ENCODE data around the gene ITGAV. TPM values are rescaled to one million over a fixed set of nuclear protein-coding genes. Genes with fewer than 3 reads are reported as not detected.
A peak's percentile ranks its signal among the peaks of the same experiment; 100 is the strongest.

Gene ITGAV
- polyA plus RNA-seq, 4 donors, result 65.9 to 77.8 (median 70.5) TPM

DNA sequence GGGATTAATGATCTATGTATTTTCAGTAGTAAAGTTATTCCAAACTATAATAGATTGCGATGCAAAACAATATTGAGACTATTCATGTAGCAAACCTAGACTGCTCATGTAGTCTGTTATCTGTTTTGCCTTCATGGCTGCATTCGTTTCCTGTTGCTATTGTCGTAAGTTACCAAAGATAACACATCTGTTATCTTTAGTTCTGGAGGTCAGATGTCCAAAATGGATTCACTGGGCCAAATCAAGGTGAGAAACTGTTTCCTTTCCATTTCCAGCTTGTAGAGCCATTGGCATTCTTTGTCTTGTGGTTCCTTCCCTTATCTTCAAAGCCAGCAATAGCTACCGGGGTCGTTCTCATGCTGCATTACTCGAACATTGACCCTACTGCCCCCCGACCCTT lies 20.9 kb downstream of the ITGAV start:
- no peak for DNase-seq (ENCODE audit: low read depth in 4 of 4, low spot score in 3 of 4)

GRCh38 chr2:186611526-186611925 lies 21.7 kb downstream of the ITGAV start:
- no peak for DNase-seq (ENCODE audit: low read depth in 4 of 4, low spot score in 3 of 4)

- DNase-seq (ENCODE audit: low read depth in 4 of 4, low spot score in 3 of 4), result no peak
These were observed 22.2 kb downstream of the ITGAV start for GRCh38 chr2:186612026-186612425.

DNA sequence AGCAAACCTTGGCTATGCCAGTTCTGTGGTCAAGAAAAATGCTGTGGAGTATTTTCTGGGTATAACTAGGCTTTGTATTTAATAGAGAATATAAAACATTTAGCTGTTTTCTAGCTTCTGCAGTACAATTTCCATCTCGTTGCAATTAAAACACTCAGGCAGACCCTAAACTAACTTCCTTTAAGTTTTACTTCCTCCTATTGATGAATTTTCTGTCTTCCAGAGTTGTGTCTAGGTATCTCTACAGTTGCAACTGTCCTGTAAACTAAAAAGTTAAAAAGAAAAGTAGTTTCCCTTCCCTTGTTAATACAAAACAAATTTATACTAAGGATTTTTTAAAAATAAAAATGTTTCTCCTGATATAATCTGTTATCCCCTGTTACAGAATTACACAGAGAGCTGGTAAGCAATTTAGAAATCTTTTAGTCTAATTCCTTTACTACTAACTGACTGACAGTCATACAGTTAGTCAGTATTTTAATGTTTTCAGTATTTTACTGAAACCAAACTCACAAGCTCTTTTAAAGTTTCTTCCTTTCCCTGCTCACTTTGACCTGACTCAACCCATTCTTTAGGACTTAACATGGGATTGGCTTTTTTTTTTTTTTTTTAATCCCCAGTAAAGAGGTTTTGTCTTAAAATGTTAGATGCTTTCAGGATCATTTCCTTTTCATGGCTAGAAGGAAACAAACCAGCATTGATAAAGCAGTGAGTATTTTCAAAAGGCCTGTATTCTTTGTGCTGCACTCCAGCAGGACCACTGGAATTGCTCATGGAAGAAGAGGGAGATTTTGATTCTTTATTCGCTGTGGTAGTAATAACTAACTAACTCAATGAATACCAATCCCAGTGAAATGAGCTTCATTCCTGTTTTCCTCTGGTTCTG lies 22.9 kb downstream of the ITGAV start:
- DNase-seq (ENCODE audit: low read depth in 4 of 4, low spot score in 3 of 4), result no peak

- no peak for DNase-seq (ENCODE audit: low read depth in 4 of 4, low spot score in 3 of 4)
These were observed 24.5 kb downstream of the ITGAV start for GRCh38 chr2:186614373-186614772.

GRCh38 chr2:186617148-186617547 lies 27.3 kb downstream of the ITGAV start:
- DNase-seq (ENCODE audit: low read depth in 4 of 4, low spot score in 3 of 4), result no peak

DNA sequence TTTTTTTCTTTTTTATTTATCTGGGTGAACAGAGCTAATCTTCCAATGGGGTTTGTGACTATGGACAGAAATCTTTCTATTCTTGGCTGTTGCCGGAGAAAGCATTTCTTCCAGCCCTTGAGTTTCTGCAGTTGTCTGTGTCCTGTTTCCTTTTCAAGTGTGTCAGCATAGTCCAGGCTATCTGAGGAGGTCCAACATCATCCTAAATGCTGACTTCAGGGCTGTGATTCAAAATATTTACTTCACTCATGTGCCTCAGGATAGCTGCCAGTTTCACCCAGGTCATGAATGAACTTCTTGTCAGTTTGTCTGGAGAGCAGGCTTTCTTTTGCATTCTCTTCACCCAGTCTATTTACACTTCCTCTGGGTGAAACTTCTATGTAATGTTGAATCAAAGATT lies 27.9 kb downstream of the ITGAV start:
- no peak for DNase-seq (ENCODE audit: low read depth in 4 of 4, low spot score in 3 of 4)

GRCh38 chr2:186618696-186619095 lies 28.8 kb downstream of the ITGAV start:
- DNase-seq (ENCODE audit: low read depth in 4 of 4, low spot score in 3 of 4), result no peak

DNA sequence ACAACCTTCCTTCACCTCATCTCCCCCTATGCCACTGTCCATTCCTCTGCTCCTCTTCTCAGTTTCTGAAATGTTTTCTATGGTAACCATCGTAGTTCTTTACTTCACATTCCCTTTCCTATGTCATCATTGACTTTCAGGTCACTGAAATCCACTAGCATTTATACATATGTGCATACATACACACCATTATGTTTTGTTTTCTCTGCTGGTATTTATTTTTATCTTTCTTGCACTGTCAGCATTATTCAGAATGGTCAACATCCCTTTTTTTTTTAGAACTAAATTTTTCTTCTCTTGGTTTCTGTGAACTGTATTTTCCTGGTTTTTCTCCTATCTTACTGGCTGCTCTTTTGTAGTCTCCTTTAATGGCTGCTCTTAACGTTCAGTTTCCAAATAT lies 33.2 kb downstream of the ITGAV start:
- DNase-seq (ENCODE audit: low read depth in 4 of 4, low spot score in 3 of 4), result no peak

- DNase-seq (ENCODE audit: low read depth in 4 of 4, low spot score in 3 of 4), result no peak
These were observed 34.4 kb downstream of the ITGAV start for GRCh38 chr2:186624276-186624675.

- DNase-seq (ENCODE audit: low read depth in 4 of 4, low spot score in 3 of 4), result no peak
These were observed 39.6 kb downstream of the ITGAV start for GRCh38 chr2:186629250-186629996.

GRCh38 chr2:186632417-186632816 lies 42.6 kb downstream of the ITGAV start:
- no peak for DNase-seq (ENCODE audit: low read depth in 4 of 4, low spot score in 3 of 4)

DNA sequence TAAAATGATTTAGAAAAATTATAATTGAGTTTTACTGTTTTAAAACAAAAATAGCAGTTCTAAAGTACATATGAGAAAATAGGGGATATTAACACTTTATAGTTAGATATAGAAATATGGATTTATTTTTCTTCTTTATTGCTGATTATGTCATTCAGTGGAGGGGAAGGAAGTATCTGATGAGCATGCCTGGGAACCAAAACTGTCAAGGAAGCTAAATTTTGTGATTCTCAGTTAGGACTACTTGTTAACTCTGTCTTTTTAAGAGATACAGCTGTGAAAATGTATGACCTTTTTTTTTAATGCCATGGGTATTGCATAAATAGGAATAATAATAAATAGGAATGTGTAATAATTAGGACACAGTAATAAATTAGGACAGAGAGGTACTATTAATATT lies 44.8 kb downstream of the ITGAV start:
- no peak for DNase-seq (ENCODE audit: low read depth in 4 of 4, low spot score in 3 of 4)

DNA sequence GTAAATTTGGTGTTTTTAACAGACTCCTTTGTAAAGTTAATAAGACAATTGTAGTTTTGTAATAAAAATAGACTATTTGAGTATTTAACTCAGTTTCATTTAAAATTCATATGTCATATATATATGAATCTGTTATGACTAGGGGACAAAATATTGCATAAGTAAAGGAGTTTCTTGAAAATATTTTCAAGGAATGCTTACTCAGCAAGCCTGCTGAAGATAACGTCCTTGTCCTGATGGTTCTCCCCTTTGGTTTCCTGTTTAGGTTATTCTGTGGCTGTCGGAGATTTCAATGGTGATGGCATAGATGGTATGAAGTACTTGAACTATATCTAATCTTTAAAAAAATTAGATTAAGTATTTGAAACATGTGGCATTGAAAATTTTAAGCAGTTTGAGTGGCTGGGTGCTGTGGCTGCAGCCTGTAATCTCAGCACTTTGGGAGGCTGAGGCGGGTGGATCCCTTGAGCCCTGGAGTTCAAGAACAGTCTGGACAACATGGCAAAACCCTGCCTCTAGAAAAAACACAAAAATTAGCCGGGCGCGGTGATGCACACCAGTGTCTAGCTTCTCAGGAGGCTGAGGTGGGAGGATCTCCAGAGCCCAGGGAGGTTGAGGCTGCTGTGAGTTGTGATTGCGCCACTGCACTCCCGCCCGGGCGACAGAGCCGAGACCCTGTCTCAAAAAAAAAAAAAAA lies 47.1 kb downstream of the ITGAV start:
- no peak for DNase-seq (ENCODE audit: low read depth in 4 of 4, low spot score in 3 of 4)

GRCh38 chr2:186637497-186637800 lies 47.6 kb downstream of the ITGAV start:
- no peak for DNase-seq (ENCODE audit: low read depth in 4 of 4, low spot score in 3 of 4)

DNA sequence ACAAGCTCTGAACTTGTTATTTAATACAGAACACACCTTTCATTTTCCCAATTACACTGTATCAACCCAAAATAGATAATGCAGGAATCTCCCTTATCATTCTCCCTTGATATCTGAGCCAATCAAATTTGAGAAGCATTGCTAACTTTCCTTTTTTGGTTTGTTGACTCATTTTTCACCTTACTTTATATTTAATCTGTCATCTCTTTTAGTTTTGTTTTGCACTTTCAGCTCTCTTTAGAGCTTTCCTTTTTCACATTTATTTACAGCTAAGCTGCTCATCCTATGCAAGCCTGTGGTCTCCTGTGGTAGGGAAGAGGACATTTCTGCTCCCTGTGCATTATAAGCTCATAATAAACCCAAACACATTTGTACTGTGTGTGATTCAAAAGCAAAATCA lies 50.1 kb downstream of the ITGAV start:
- no peak for DNase-seq (ENCODE audit: low read depth in 4 of 4, low spot score in 3 of 4)

DNA sequence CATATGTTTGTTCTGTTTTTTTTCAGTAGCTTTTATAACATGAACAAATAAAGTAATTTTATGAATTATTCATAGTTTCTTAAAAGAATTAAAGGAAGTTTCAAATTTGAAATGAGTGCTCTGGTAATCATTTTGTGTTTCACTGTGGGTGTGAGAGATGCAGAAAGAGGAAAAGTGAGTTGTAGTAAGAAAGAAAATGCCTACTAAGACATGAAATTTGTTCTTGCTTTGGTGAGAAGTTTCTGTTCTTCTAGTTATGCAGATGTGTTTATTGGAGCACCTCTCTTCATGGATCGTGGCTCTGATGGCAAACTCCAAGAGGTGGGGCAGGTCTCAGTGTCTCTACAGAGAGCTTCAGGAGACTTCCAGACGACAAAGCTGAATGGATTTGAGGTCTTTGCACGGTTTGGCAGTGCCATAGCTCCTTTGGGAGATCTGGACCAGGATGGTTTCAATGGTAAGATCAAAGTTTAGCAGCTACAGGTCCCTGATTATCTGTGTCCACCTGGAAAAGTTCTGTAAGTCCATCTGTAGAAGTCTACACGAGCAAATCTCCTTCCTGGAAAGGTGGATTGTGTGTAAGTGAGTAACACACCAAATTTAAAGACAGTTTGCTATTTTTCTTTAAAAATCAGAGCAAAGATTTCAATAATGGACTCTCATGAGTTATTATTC lies 51.4 kb downstream of the ITGAV start:
- no peak for DNase-seq (ENCODE audit: low read depth in 4 of 4, low spot score in 3 of 4)

DNA sequence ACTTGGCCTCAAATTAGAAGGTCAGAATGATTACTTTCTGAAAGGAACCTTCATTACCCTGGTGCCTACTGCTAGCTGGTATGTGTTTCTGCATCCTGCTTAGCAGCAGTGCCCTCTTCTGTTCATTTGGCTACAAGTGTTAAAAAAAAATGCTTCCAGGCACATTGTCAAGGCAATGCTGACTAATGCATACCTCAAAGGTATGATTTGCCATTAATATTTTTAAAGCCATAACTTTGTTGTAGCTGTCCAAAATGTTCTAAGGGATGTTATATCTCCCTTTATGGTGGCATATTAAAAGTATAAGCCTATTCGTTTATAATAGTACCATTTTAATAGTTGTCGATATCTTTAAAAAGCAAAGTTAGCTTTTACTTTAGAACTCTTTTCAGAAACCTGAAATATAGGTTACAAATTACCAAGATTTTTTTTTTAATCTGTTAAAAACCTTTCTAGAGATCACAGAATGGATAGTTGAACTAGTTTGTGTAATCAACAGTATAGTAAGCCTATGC lies 52.0 kb downstream of the ITGAV start:
- DNase-seq (ENCODE audit: low read depth in 4 of 4, low spot score in 3 of 4), result peak; percentile 16 to 36 (median 28)

GRCh38 chr2:186644791-186645190 lies 54.9 kb downstream of the ITGAV start:
- no peak for DNase-seq (ENCODE audit: low read depth in 4 of 4, low spot score in 3 of 4)

GRCh38 chr2:186645999-186646398 lies 56.1 kb downstream of the ITGAV start:
- DNase-seq (ENCODE audit: low read depth in 4 of 4, low spot score in 3 of 4), result no peak

DNA sequence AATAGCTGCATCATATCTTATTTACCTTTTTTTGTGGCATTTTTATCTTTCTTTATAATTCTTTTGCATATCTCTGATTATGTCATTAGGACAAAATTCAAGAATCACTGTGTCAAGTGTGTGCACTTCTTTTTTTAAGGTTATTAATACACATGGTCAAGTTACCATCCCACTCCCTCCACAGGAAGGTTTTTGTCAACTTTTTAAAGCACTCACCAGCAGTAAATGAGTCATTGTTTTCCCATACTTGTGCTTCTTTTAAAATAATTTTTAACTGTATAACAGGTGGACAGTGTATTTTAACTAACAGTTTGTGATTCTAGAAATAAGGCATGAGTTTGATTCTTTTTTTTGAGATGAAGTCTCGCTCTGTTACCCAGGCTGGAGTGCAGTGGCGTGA lies 58.3 kb downstream of the ITGAV start:
- no peak for DNase-seq (ENCODE audit: low read depth in 4 of 4, low spot score in 3 of 4)

All from left renal pelvis (tissue), 4 donors.